Peyer's patch (tissue), 4 donors: ENCODE measurements around the gene CHRNA3. TPM values are rescaled to one million over a fixed set of nuclear protein-coding genes. Genes with fewer than 3 reads are reported as not detected.
A peak's percentile ranks its signal among the peaks of the same experiment; 100 is the strongest.

Source experiments
- DNase-seq, 3 donors: peaks; one replicate each; pipeline ENCODE4 v3.0.0-alpha.2; 2017 to 2019
- H3K27ac ChIP-seq, 4 donors: fragments of 200-600 bp; sonication (generic); one replicate each; pipeline ENCODE4 v1.5.1; 2016 to 2019
- H3K27me3 ChIP-seq, 2 donors: fragments of 200-600 bp; sonication (generic); one replicate each; pipeline ENCODE4 v1.5.1; 2019
- H3K36me3 ChIP-seq, 3 donors: fragments of 200-600 bp; sonication (generic); one replicate each; pipeline ENCODE4 v1.5.1; 2016 to 2019
- H3K4me1 ChIP-seq, 4 donors: fragments of 200-600 bp; sonication (generic); one replicate each; pipeline ENCODE4 v1.5.1; 2016 to 2019
- H3K4me3 ChIP-seq, 4 donors: fragments of 200-600 bp; sonication (generic); 1 replicate in 3 of 4; 2 replicates in 1 of 4; pipeline ENCODE4 v1.5.1; 2016 to 2019; ENCODE audit warnings: mild to moderate bottlenecking in 1 of 4
- H3K9me3 ChIP-seq, 4 donors: fragments of 200-600 bp; sonication (generic); one replicate each; pipeline ENCODE4 v1.5.1; 2016 to 2019; ENCODE audit warnings: mild to moderate bottlenecking in 1 of 4
- CTCF ChIP-seq, 6 experiments: fragments of 450-650 bp in 4 of 6; fragments of 200-600 bp in 2 of 6; sonication (generic) in 1 of 6; IDR thresholded peaks; one replicate each; pipeline ENCODE4 v1.5.1; 2017 to 2019; ENCODE audit warnings: antibody characterized with exemption in 6 of 6, mild to moderate bottlenecking in 3 of 6, moderate library complexity in 1 of 6
- POLR2A ChIP-seq, 2 donors: fragments of 450-650 bp; IDR thresholded peaks; one replicate each; pipeline ENCODE4 v1.5.1; 2017; ENCODE audit warnings: antibody characterized with exemption in 2 of 2, mild to moderate bottlenecking in 2 of 2, moderate library complexity in 2 of 2
- total RNA-seq, 4 donors: library from RNA; depleted of rRNA; stranded (reverse); fragments of >200 nt; gene quantifications; one replicate each; pipeline ENCODE4 v1.1.0, GENCODE V29; 2016

The CHRNA3 gene
- total RNA-seq, 4 donors from 2014 or later, result 1.2 to 3.7 (median 2.9) TPM; not detected in 1

DNA sequence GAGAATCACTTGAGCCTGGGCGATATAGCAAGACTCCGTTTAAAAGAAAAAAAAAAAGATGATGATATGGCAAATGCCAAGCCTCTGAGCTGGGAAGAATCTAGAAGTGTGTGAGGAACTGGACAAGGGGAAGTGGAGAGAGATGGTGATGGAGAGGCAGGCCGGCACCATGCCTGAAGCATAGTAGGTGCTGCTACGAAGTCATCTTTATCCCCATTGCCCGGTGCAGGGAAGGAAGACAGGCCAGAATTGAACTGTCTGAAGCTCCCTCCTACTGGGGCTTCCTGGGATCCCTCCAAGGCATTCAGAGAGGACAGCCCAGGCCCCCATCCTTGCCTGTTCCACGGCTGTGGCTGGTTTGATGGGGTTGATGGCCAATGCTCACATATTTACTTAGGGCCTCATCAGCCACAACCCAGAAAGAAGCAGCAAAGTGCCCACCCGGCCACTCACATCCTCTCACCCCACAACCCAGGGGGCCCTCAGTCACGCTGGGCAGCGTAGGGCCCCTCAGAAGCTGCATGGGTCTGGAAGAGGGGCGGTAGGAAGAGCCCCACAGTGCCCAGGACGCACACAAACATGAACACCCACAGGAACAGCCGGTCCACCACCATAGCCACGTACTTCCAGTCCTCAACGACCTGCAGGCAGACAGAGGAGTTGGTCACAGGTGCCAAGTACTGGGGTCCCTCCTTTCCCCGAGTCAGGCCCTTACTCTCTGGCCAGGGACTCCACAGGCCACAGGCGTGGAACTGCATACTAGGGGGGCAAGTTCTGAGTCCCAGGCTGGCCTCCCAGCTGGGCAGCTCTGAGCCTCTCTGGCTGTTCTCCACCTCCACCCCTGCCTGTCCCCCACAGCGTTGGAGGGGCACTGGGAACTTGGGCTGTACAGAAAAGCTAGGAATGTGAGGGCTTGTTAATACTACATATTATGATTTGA lies 4.1 kb upstream of the CHRNA3 start:
- Histone ChIP-seq H3K4me3 (no peak overlapping the region), H3K27ac (no peak overlapping the region), H3K36me3 (no peaks in the 10 kb centered on the region), H3K4me1 (peaks cover 0 to 12% (median 5%) of the 10 kb centered on the region in 4 donors), H3K27me3 (peaks cover 0 to 14% of the 10 kb centered on the region in 2 donors), H3K9me3 (no peaks in the 10 kb centered on the region)
- DNase-seq, result no peak
- TF ChIP-seq CTCF (IDR thresholded peaks at IDR 0.05), result no peak
- no peak for TF ChIP-seq POLR2A (IDR thresholded peaks at IDR 0.05)

DNA sequence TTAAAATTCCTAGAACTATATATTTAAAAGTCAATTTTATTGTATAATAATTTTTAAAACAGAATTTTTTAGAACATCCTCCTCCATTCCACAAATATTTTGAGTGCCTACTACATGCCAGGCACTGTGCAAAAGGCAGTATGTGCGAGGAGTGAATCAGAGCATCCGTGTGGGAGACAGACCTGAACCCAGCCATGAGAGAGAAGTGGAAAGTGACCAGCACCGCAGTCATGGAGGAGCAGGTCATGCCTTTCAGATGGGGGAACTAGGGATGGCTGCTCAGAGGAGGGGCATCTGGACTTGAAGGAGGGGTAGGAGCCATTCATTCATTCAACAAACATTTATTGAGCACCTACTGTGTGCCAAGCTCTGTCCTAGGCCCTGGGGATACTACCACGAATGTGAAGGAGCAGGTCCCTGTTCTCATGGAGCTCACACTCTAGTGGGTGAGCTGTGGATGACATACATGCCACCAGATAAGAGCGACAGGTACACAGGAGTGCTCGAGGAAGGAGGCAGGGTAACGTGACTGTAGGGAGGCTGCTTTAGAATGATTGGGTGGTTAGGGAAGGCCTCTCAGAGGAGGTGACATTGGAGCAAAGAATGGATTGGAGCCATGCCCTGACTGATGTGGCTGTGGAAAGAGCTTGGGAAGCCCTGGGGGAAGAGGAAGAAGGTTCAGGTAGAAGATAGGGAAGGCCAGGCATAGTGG lies 3.1 kb upstream of the CHRNA3 start:
- peaks cover 0 to 17% (median 5%) of the 10 kb centered on the region in 4 donors for H3K4me1 ChIP-seq
- H3K27me3 ChIP-seq, result peaks cover 0 to 14% of the 10 kb centered on the region in 2 donors
- no peak for DNase-seq
- no peak for TF ChIP-seq POLR2A (IDR thresholded peaks at IDR 0.05)
- no peak for TF ChIP-seq CTCF (IDR thresholded peaks at IDR 0.05)
- H3K27ac ChIP-seq, result no peak overlapping the region
- H3K36me3 ChIP-seq, result no peaks in the 10 kb centered on the region
- H3K9me3 ChIP-seq, result no peaks in the 10 kb centered on the region
- H3K4me3 ChIP-seq, result no peak overlapping the region

GRCh38 chr15:78621810-78622402 lies 1.1 kb upstream of the CHRNA3 start:
- Histone ChIP-seq H3K27me3 (peaks cover 0 to 14% of the 10 kb centered on the region in 2 donors), H3K36me3 (no peaks in the 10 kb centered on the region), H3K27ac (no peak overlapping the region), H3K4me1 (peaks cover 0 to 21% (median 5%) of the 10 kb centered on the region in 4 donors), H3K4me3 (no peak overlapping the region), H3K9me3 (no peaks in the 10 kb centered on the region)
- no peak for TF ChIP-seq CTCF (IDR thresholded peaks at IDR 0.05)
- DNase-seq, result no peak

- TF ChIP-seq POLR2A (IDR thresholded peaks at IDR 0.05), result no peak
- no peak for TF ChIP-seq CTCF (IDR thresholded peaks at IDR 0.05)
- Histone ChIP-seq H3K27ac (no peak overlapping the region), H3K4me3 (peak overlapping the region in 3 of 4 donors; percentile 29 to 39 (median 35)), H3K9me3 (no peaks in the 10 kb centered on the region), H3K36me3 (no peaks in the 10 kb centered on the region), H3K4me1 (peaks cover 0 to 21% (median 5%) of the 10 kb centered on the region in 4 donors), H3K27me3 (peaks cover 0 to 14% of the 10 kb centered on the region in 2 donors)
- no peak for DNase-seq
Observed at GRCh38 chr15:78620021-78620526, 722 bp downstream of the CHRNA3 start.
